Endothelial cell of umbilical vein (primary cell): ENCODE data around the gene RAB43.

Experiments
- POLR2A ChIP-seq: IDR thresholded peaks from 2 replicates; pipeline ENCODE4 v1.6.1; 2012; ENCODE audit warnings: low read depth, mild to moderate bottlenecking, control low read depth, low read length
- TF ChIP-seq, protein P1 (sequence below), 2 donors: IDR thresholded peaks; 1 replicate in 1 of 2; 2 replicates in 1 of 2; pipeline ENCODE4 v1.5.1; 2011; ENCODE audit warnings: low read length in 2 of 2, mild to moderate bottlenecking in 2 of 2, moderate library complexity in 2 of 2, control low read depth in 1 of 2, inconsistent platforms in 1 of 2, low read depth in 1 of 2; ENCODE audit not compliant: insufficient read depth in 1 of 2; ENCODE audit errors: extremely low read depth in 1 of 2

DNA sequence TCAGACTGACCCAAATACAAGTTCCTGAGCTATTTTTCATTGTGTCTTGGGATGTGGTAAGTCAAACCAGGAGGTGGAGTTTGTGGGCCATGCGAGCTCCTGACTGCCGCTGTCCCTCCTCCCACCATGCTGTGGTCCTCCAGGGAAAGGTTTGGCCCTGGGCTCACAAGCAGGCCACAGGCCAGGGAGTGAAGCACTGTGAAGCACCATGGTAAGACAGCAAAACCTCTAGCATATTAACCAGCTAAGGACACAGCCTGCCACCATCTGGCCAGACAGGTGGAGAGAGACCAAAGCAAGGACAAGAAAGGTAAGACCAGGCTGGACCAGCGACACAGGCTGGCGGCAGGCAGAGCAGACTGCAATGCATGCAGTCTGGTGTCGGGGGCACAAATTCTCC, 15.3 kb downstream of the RAB43 start:
- TF ChIP-seq, protein P1, sequence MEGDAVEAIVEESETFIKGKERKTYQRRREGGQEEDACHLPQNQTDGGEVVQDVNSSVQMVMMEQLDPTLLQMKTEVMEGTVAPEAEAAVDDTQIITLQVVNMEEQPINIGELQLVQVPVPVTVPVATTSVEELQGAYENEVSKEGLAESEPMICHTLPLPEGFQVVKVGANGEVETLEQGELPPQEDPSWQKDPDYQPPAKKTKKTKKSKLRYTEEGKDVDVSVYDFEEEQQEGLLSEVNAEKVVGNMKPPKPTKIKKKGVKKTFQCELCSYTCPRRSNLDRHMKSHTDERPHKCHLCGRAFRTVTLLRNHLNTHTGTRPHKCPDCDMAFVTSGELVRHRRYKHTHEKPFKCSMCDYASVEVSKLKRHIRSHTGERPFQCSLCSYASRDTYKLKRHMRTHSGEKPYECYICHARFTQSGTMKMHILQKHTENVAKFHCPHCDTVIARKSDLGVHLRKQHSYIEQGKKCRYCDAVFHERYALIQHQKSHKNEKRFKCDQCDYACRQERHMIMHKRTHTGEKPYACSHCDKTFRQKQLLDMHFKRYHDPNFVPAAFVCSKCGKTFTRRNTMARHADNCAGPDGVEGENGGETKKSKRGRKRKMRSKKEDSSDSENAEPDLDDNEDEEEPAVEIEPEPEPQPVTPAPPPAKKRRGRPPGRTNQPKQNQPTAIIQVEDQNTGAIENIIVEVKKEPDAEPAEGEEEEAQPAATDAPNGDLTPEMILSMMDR (IDR thresholded peaks at IDR 0.05; ENCODE audit: extremely low read depth in 1 of 2, insufficient read depth in 1 of 2, low read depth in 1 of 2, low read length in 2 of 2), result no peak
- TF ChIP-seq POLR2A, result no peak
